ENCODE results near the gene MYL6.

Gene MYL6

GRCh38 chr12:56129206-56129941 is 28.8 kb upstream of the MYL6 start:
- peak; percentile 86 for DNase-seq (ENCODE audit: low spot score)

- no peak for DNase-seq (ENCODE audit: low spot score)
Measured at GRCh38 chr12:56129942-56130495, 28.1 kb upstream of the MYL6 start.

DNA sequence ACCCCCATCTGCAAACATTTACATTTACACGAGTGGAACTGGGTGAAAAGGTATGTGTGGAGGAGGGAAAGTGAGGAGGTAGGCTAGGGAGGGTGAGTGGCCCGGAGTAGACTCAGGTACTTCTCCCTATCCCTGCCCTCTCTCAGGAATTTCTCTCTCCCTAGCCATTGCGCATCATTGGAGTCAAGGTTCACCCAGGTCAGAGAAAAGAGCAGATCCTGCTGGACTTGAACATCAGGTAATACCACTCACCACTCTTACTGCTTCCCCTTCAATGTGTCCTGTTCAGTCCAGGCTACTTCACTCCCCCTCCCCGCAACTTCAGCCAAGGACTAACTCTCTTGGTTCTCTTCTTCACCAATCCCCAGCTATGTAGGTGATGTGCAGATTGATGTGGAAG is 27.3 kb upstream of the MYL6 start:
- DNase-seq (ENCODE audit: low spot score): no peak

DNA sequence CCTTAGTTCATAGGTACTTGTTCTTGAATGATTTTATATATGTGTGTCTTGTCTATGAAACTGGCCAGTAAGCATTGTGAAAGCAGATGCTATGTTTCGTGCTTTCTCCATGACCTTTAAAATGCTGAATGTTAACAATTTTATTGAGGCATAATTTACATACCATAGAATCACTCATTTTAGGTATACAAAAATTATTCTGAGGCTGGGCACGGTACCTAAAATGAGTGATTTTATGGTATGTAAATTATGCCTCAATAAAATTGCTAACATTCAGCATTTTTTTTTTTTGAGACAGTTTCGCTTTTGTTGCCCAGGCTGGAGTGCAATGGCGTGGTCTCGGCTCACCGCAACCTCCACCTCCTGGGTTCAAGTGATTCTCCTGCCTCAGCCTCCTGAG is 23.3 kb upstream of the MYL6 start:
- DNase-seq (ENCODE audit: low spot score): no peak

DNA sequence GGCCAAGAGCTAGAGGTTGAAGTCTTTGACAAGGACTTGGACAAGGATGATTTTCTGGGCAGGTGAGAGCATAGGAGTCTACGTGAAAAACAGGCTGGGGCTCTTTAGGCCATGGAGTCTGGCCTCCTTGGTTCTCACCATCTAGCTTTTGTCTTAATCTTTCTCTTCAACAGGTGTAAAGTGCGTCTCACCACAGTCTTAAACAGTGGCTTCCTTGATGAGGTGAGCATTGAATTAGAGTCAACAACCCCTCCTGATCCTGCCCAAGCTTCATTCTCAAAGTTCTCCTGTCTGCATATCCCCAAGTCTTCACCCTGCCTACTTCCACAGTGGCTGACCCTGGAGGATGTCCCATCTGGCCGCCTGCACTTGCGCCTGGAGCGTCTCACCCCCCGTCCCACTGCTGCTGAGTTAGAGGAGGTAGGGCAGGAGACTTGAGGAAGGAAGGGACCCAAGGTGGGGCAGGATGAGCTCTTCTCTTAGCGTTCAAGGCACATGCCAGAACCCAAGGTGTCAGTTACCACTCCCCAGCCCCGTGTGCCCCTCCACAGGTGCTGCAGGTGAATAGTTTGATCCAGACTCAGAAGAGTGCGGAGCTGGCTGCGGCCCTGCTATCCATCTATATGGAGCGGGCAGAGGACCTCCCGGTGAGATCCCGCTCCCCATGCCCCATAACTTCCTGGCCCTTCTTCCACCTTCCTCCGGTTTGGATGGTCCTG is 20.1 kb upstream of the MYL6 start:
- no peak for DNase-seq (ENCODE audit: low spot score)

- DNase-seq (ENCODE audit: low spot score): no peak
Measured at GRCh38 chr12:56141946-56142784, 16.0 kb upstream of the MYL6 start.

GRCh38 chr12:56143217-56143616 is 14.9 kb upstream of the MYL6 start:
- no peak for DNase-seq (ENCODE audit: low spot score)

DNA sequence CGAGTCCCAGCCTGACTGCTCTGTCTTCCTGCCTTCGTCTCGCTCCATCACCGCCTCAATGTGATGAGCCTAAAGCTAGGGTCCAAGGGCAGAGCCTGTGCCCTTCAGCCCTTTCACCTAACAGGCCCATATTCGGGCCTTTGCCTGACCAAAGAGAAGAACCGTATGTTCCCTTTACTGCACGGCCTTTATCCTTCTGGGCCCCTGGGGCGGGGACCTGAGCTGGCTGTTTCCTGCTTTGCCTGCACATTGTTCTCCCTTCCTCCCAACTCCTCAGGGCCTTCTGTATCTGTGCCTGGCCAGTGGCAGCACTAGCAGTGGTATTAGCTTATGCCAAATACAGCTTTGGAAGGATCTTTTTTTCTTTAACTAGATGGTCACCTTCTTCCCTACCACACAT is 14.3 kb upstream of the MYL6 start:
- DNase-seq (ENCODE audit: low spot score): no peak

- no peak for DNase-seq (ENCODE audit: low spot score)
Measured at GRCh38 chr12:56145217-56145616, 12.9 kb upstream of the MYL6 start.

DNA sequence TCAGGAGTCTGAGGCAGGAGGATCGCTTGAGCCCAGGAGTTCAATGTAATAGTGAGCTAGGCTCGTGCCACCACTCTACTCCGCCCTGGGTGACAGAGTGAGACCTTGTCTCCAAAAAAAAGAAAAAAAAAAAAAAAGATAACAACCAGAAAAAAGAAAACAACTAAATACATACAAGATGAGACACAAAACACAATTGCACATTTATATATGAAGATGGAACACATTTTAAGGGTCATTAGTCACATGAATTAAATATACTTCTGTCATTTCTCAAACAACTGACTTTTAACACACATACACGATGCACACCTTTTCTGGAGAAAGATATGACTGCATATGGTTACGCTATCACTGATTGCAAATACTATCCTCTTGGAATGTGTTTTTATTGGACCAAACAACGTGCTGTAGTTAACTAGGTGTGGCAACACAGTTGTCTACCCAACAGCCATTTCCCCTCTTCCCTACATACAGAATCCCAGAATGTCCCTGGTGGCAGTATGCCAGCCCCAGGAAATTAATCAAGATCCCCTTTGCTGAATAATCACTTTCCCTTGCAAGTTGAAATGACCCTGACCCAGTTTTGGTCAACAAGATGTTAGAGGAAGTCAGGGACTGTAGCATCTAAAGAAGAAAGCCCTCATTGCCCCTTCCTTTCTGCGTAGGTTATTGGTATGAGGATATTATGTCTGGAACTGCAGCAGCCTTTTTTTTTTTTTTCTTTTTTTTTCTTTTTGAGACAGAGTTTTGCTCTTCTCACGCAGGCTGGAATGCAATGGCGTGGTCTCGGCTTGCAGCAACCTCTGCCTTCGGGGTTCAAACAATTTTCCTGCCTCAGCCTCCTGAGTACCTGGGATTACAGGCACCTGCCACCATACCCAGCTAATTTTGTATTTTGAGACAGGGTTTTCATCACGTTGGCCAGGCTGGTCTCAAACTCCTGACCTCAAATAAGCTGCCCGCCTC is 11.4 kb upstream of the MYL6 start:
- no peak for DNase-seq (ENCODE audit: low spot score)

DNA sequence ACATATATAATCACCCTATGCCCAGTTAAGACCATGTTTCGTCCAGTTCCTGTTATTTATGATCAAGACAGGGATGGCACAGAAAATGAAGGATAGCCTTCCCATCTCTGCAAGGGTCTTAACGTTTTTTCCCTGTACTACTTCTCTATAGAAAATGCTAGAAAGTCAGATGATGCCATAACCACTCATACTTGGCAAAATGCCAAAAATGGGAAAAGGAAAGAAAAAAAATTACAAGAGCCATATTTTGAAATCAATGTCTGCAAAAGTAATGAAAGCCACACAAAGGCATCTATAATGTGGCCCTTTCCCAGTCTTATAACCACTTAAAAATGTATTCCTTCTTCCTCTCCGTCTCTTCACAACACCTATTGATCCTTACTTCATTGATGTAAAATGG is 7.6 kb upstream of the MYL6 start:
- no peak for DNase-seq (ENCODE audit: low spot score)

DNA sequence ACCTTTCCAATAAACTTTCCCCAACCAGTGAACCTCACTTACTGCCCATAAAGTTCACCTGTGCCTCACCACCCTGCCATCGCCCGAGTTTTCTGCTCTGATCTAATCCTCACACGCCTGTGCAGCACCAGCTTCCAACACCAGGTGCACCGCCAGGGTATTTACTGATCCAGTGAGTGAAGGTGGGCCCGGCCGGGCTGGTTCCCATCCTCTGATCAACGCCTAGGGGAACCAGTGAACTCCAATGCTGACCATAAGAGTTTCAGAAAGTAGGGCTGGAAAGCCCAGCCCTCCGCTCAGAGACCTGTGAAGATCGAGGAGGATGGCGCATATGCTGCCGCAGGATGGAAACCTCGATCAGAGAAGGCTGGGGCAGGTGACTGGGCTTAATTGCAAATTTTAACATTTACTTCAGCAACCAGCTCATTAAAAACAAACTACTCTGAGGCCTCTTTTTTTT is 6.5 kb upstream of the MYL6 start:
- DNase-seq (ENCODE audit: low spot score): peak; percentile 83

- peak; percentile 97 for DNase-seq (ENCODE audit: low spot score)
Measured at GRCh38 chr12:56152132-56152755, 5.9 kb upstream of the MYL6 start, which contains the start of gene MYL6B. MYL6B (plus strand) TSS chr12:56152587; CDS start chr12:56153919, 1,332 bp downstream.

DNA sequence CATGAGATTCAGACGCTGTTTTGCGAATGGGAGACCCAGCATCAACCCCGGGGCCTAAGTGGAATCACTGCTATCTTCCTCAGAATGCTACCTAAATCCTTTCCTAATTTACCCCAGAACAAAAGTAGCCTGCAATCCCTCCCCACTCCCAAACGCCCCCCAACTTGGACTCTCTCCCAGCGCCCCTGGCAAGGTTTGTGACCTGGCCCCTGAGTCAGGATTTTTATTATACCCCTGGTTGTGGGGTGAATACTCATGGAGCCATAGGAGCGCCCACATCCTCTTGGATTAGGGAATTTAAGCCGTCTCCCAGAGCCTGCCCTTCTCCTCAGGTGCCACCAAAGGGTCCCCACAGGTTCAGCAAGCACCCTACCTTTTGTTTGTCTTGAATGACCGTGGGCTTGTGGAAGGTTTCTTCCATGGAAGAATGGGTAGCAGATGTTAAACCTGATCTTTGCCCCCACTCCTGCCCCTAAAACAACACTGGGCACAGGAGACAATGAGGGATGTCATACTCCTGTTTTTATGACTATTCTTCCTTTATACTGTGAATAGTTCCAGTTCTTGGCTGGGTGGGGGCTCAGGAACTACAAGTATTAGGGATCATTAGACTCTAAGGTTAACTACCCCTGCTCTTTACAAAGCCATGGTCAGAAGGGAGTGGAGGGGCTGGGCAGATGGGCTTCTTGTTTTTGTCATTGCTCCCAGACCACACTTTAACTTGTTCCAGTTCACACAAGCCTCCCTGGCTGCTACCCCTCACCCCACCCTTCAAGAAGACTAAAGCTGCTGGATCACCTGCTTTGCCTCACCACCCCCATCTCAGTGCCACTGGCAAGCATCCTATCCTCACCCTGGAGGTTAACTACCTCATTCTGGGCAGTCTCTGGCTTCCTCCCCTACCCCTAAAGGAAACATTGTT is 5.1 kb upstream of the MYL6 start:
- DNase-seq (ENCODE audit: low spot score): no peak

DNA sequence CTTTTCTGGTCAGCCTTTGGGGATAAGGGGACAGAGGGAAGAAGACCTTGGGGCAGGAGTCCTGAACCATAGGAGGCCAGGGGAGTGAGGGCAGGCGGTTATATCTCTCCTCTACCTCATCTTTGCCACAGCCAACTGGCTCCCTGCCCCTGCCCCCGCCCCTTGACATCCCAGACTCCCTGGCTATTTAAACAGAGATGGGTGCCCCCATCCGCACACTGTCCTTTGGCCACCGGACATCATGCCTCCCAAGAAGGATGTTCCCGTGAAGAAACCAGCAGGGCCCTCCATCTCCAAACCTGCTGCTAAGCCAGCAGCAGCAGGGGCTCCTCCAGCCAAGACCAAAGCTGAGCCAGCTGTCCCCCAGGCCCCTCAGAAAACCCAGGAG is 4.5 kb upstream of the MYL6 start:
- no peak for DNase-seq (ENCODE audit: low spot score)

DNA sequence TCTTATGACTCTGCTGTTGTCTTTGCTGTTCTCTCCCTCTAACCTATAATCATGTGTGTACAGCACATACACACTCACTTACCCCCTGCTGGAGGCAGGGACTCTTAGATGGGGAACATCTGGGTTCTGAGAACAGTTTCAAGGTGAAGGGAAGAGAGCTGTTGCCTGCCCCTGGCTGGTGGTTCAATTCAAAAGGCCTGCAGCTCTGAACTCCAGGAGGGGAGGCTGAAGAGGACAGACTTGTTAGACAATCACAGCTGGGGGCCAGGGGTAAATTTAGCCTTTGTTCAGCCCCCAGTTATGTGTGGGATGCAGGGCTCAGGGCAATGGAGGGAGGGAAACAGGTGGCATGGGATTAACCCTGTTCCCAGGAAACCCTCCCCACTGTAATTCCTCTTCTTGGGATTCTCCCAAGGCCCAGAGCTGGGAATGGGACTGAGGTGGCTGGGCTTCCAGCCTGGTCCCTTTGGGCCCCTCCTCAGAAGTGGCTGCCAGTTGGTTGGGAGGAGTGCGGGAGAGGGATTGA is 3.9 kb upstream of the MYL6 start:
- no peak for DNase-seq (ENCODE audit: low spot score)

DNA sequence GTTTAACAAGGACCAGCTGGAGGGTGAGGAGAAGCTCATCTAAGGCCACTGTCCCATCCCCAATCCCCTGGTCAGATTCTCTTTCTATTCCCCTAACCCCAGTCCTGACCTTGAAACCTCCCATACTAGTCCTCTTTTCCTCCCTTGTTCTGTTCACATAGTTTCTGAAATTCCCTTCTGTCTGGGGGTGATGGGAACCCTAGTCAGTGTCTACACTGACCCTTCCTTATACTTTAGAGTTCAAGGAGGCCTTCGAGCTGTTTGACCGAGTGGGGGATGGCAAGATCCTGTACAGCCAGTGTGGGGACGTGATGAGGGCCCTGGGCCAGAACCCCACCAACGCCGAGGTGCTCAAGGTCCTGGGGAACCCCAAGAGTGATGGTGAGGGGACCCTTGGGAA is 3.3 kb upstream of the MYL6 start:
- DNase-seq (ENCODE audit: low spot score): no peak

DNA sequence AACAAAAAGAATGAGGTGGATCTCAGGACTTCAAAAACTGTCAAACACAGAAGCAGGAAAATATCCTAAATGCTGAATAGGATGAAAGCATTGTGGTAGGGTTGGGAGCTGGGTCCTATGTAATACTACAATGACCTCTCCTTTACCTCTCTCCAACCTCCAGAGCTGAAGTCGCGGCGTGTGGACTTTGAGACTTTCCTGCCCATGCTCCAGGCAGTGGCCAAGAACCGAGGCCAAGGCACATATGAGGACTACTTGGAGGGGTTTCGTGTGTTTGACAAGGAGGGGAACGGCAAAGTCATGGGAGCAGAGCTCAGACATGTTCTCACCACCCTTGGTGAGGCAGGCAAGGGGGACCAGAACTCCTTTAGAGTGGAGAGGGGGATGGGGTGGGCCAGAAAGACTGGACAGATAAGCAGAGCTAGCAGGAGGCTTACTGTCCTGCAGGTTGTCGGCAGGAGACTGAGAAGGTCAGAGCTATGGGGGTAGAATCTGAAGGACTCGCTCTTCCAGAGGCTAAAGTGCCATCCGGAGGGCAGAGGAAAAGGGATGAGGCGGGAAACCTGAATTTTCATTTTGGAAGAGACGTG is 2.8 kb upstream of the MYL6 start:
- no peak for DNase-seq (ENCODE audit: low spot score)
